Endothelial cell of umbilical vein (primary cell): ENCODE measurements around the gene KIF3A. TPM values are rescaled to one million over a fixed set of nuclear protein-coding genes. Genes with fewer than 3 reads are reported as not detected.

Experiments used
- BruUV-seq: library from RNA; stranded (reverse); fragments of 400-500 nt; replicated peaks from 2 replicates; lab custom pipeline; 2021; lab: Mats Ljungman, UMichigan
- CTCF ChIA-PET: fragments of 300-600, 350-600 bp; sonication (Branson Sonifier 250); formaldehyde crosslinking; loops from one replicate; lab custom pipeline; 2021; ENCODE audit warnings: antibody characterized with exemption, inconsistent platforms; lab: Charles Lee
- POLR2A ChIA-PET: fragments of 300-600, 350-600 bp; sonication (Branson Sonifier 250); formaldehyde crosslinking; loops from one replicate; lab custom pipeline; 2021; ENCODE audit warnings: antibody characterized with exemption, inconsistent platforms; lab: Charles Lee
- DNase-seq: peaks from one replicate; pipeline ENCODE4 v3.0.0-alpha.2; 2011; ENCODE audit warnings: low read depth, low spot score
- FAIRE-seq: peaks from 2 replicates; lab custom pipeline; 2011; peaks lifted over from hg19 to GRCh38; lab: Jason Lieb, UNC
- H2AFZ ChIP-seq: 2 replicates; pipeline ENCODE4 v1.6.0; 2012; ENCODE audit warnings: low read depth, low read length, control low read depth, inconsistent platforms
- H3K27ac ChIP-seq: 2 replicates; pipeline ENCODE4 v1.5.1; 2011; ENCODE audit warnings: low read depth, mild to moderate bottlenecking, control low read depth, low read length, moderate library complexity; ENCODE audit not compliant: insufficient read depth
- H3K27me3 ChIP-seq, 2 experiments: 2 replicates each; pipeline versions ENCODE4 v1.6.0 to v1.6.1; 2011; ENCODE audit warnings: low read length in 2 of 2, mixed read lengths in 1 of 2; ENCODE audit not compliant: control insufficient read depth in 2 of 2, insufficient read depth in 2 of 2
- H3K36me3 ChIP-seq, 2 experiments: 2 replicates in 1 of 2; 3 replicates in 1 of 2; pipeline ENCODE4 v1.5.1; 2011; ENCODE audit warnings: low read length in 2 of 2, mild to moderate bottlenecking in 1 of 2, moderate library complexity in 1 of 2; ENCODE audit not compliant: control insufficient read depth in 2 of 2, insufficient read depth in 2 of 2; ENCODE audit errors: extremely low read depth in 1 of 2
- H3K4me1 ChIP-seq: 3 replicates; pipeline ENCODE4 v1.5.1; 2011; ENCODE audit warnings: mild to moderate bottlenecking, low read length; ENCODE audit not compliant: control insufficient read depth, insufficient read depth; ENCODE audit errors: extremely low read depth
- H3K4me2 ChIP-seq: 2 replicates; pipeline ENCODE4 v1.6.1; 2011; ENCODE audit warnings: low read length, control low read depth, mixed read lengths; ENCODE audit not compliant: insufficient read depth
- H3K4me3 ChIP-seq, 3 experiments: fragments of 200-600 bp in 1 of 3; sonication (generic), shearing (Covaris generic) in 1 of 3; replicated peaks in 1 of 3; 2 replicates each; pipeline ENCODE4 v1.5.1; 2011 to 2016; ENCODE audit warnings: control low read depth in 3 of 3, low read length in 3 of 3, mild to moderate bottlenecking in 2 of 3, inconsistent platforms in 1 of 3, low read depth in 1 of 3, moderate library complexity in 1 of 3; ENCODE audit not compliant: insufficient read depth in 1 of 3
- H3K79me2 ChIP-seq: 2 replicates; pipeline ENCODE4 v1.6.0; 2012; ENCODE audit warnings: low read length, inconsistent platforms; ENCODE audit not compliant: control insufficient read depth, insufficient read depth
- H3K9ac ChIP-seq: replicated peaks from 2 replicates; pipeline ENCODE3; 2011; ENCODE audit warnings: low read length, control low read depth; ENCODE audit not compliant: insufficient read depth; ENCODE audit errors: extremely low read depth
- H3K9me1 ChIP-seq: replicated peaks from 3 replicates; pipeline ENCODE4 v1.6.0; 2011; ENCODE audit warnings: mild to moderate bottlenecking, low read length; ENCODE audit not compliant: control insufficient read depth, insufficient read depth; ENCODE audit errors: extremely low read depth
- H3K9me3 ChIP-seq: replicated peaks from 2 replicates; pipeline ENCODE4 v1.5.1; 2012; ENCODE audit warnings: low read length, inconsistent platforms; ENCODE audit not compliant: control insufficient read depth, insufficient read depth
- H4K20me1 ChIP-seq: replicated peaks from 2 replicates; pipeline ENCODE3; 2011; ENCODE audit warnings: mild to moderate bottlenecking, low read length; ENCODE audit not compliant: control insufficient read depth, insufficient read depth; ENCODE audit errors: extremely low read depth
- CTCF ChIP-seq, 2 donors: IDR thresholded peaks; 1 replicate in 1 of 2; 2 replicates in 1 of 2; pipeline ENCODE4 v1.5.1; 2011; ENCODE audit warnings: low read length in 2 of 2, mild to moderate bottlenecking in 2 of 2, moderate library complexity in 2 of 2, control low read depth in 1 of 2, inconsistent platforms in 1 of 2, low read depth in 1 of 2; ENCODE audit not compliant: insufficient read depth in 1 of 2; ENCODE audit errors: extremely low read depth in 1 of 2
- EZH2 ChIP-seq: IDR thresholded peaks from 2 replicates; pipeline ENCODE4 v1.6.1; 2012; ENCODE audit warnings: borderline replicate concordance, low read depth, mild to moderate bottlenecking, moderate library complexity, low read length, inconsistent platforms; ENCODE audit not compliant: severe bottlenecking
- FOS ChIP-seq: IDR thresholded peaks from 2 replicates; pipeline ENCODE4 v1.6.1; 2011; ENCODE audit warnings: mild to moderate bottlenecking, low read length, moderate library complexity, borderline replicate concordance; ENCODE audit not compliant: insufficient read depth
- GATA2 ChIP-seq: IDR thresholded peaks from 2 replicates; pipeline ENCODE4 v1.7.0; 2011; ENCODE audit warnings: low read depth, mild to moderate bottlenecking, moderate library complexity, mixed read lengths, low read length; ENCODE audit not compliant: insufficient read length, insufficient read depth
- JUN ChIP-seq: IDR thresholded peaks from 2 replicates; pipeline ENCODE4 v1.6.1; 2011; ENCODE audit warnings: borderline replicate concordance, low read depth; ENCODE audit not compliant: insufficient read length, insufficient read depth
- MAX ChIP-seq: IDR thresholded peaks from 2 replicates; pipeline ENCODE4 v1.6.1; 2011; ENCODE audit not compliant: insufficient read depth, insufficient read length
- MYC ChIP-seq: IDR thresholded peaks from one replicate; pipeline ENCODE4 v1.6.1; 2011; ENCODE audit warnings: mild to moderate bottlenecking, low read depth, low read length
- POLR2A ChIP-seq: IDR thresholded peaks from 2 replicates; pipeline ENCODE4 v1.6.1; 2012; ENCODE audit warnings: low read depth, mild to moderate bottlenecking, control low read depth, low read length
- POLR2AphosphoS5 ChIP-seq: IDR thresholded peaks from 2 replicates; pipeline ENCODE4 v1.6.1; 2012; ENCODE audit warnings: low read depth, mild to moderate bottlenecking, control low read depth, low read length, moderate library complexity; ENCODE audit not compliant: insufficient read depth
- dilution Hi-C: fragments of 300-500 bp; cut with MboI; formaldehyde crosslinking; loops from one replicate; pipeline ENCODE4 v1.15.0; 2019; ENCODE audit warnings: low sequenced_read_pairs; ENCODE audit not compliant: extremely low pct_ligation_motif_present
- intact Hi-C: fragments of 100-400 bp; cut with micrococcal nuclease; formaldehyde crosslinking; loops from one replicate; pipeline ENCODE4 v1.10.0; 2022
- polyA plus RNA-seq, 4 experiments: library from polyadenylated mRNA; depleted of rRNA in 3 of 4; stranded (reverse) in 3 of 4; unstranded in 1 of 4; fragments of >200 nt; gene quantifications; 2 replicates each; pipeline versions ENCODE4 v1.2.1 to v1.2.3, GENCODE V29; 2011 to 2012; ENCODE audit warnings: missing spikeins in 1 of 4
- total RNA-seq: library from RNA; stranded (reverse); gene quantifications from 2 replicates; pipeline ENCODE4 v1.2.3, GENCODE V29; 2021

The KIF3A gene
- total and polyA plus RNA-seq, 2 donors (not counting 3 experiments of a cell fraction or from before 2014, with no cell fraction given): 3.3 to 11.2 TPM

GRCh38 chr5:132744659-132745058, 7.3 kb upstream of the KIF3A start:
- Histone ChIP-seq H3K79me2 (no peaks in the 10 kb centered on the region), H4K20me1 (no peaks in the 10 kb centered on the region), H3K9ac (no peak overlapping the region), H3K9me1 (no peaks in the 10 kb centered on the region), H3K36me3 (no peaks in the 10 kb centered on the region), H3K27ac (no peak overlapping the region), H3K9me3 (no peaks in the 10 kb centered on the region), H3K4me1 (peaks cover 5% of the 10 kb centered on the region), H2AFZ (no peak overlapping the region), H3K27me3 (peaks cover 2 to 7% of the 10 kb centered on the region in 2 experiments), H3K4me3 (no peak overlapping the region), H3K4me2 (no peak overlapping the region)
- intact Hi-C loops: loop anchor here (5.0 kb wide), 1 partner anchor 138 kb away; no protein-coding TSS in a partner anchor
- CTCF ChIA-PET: interaction anchor here (0.8 to 1.2 kb wide), 3 partner anchors 12 to 76 kb away, joined by 3 to 5 read pairs (median 3); no protein-coding TSS in a partner anchor
- dilution Hi-C loops: no loop called here
- TF ChIP-seq MYC (no peak), MAX (no peak), FOS (no peak), POLR2A (no peak), EZH2 (no peak), JUN (no peak), CTCF (IDR thresholded peaks at IDR 0.05; ENCODE audit: extremely low read depth in 1 of 2, insufficient read depth in 1 of 2, low read depth in 1 of 2, low read length in 2 of 2) (no peak), POLR2AphosphoS5 (no peak), GATA2 (no peak)
- DNase-seq (no peak), FAIRE-seq (no peak)
- BruUV-seq: no TSS peak
- POLR2A ChIA-PET: interaction anchor here (0.6 kb wide), 1 partner anchor 234 kb away, joined by 3 read pairs; no protein-coding TSS in a partner anchor
